Prostate gland (tissue), 2 donors: ENCODE data around the gene SBNO2. TPM values are rescaled to one million over a fixed set of nuclear protein-coding genes. Genes with fewer than 3 reads are reported as not detected.
A peak's percentile ranks its signal among the peaks of the same experiment; 100 is the strongest.

Experiments used
- DNase-seq: peaks from one replicate; pipeline ENCODE4 v3.0.0-alpha.2; 2019; ENCODE audit warnings: low spot score
- H3K27ac ChIP-seq, 2 donors: fragments of 200-600 bp; sonication (generic); 2 replicates each; pipeline ENCODE4 v1.5.1; 2017 to 2019
- H3K27me3 ChIP-seq: fragments of 200-600 bp; sonication (generic); replicated peaks from 2 replicates; pipeline ENCODE4 v1.5.1; 2019; ENCODE audit not compliant: insufficient read depth
- H3K36me3 ChIP-seq, 2 donors: fragments of 200-600 bp; sonication (generic); 1 replicate in 1 of 2; 2 replicates in 1 of 2; pipeline versions ENCODE4 v1.5.1 to v1.8.1; 2017 to 2019
- H3K4me1 ChIP-seq: fragments of 200-600 bp; sonication (generic); replicated peaks from 2 replicates; pipeline ENCODE4 v1.5.1; 2019
- H3K4me3 ChIP-seq, 2 donors: fragments of 200-600 bp; sonication (generic); 2 replicates each; pipeline ENCODE4 v1.5.1; 2017 to 2019
- H3K9me3 ChIP-seq: fragments of 200-600 bp; sonication (generic); 2 replicates; pipeline ENCODE4 v1.5.1; 2017
- CTCF ChIP-seq, 4 experiments: fragments of 200-600 bp in 2 of 4; fragments of 450-650 bp in 2 of 4; sonication (generic) in 2 of 4; IDR thresholded peaks; 1 replicate in 3 of 4; 2 replicates in 1 of 4; pipeline ENCODE4 v1.5.1; 2016 to 2019; ENCODE audit warnings: antibody characterized with exemption in 4 of 4, mild to moderate bottlenecking in 2 of 4, moderate library complexity in 2 of 4
- POLR2A ChIP-seq: fragments of 450-650 bp; IDR thresholded peaks from one replicate; pipeline ENCODE4 v1.6.1; 2016; ENCODE audit warnings: antibody characterized with exemption, mild to moderate bottlenecking
- POLR2AphosphoS5 ChIP-seq: sonication (generic); formaldehyde crosslinking; IDR thresholded peaks from one replicate; pipeline ENCODE4 v1.6.1; 2017; ENCODE audit warnings: antibody characterized with exemption
- WGBS: methylation state at CpG from one replicate; pipeline ENCODE4 v1.1.5; 2018; 5-methylcytosine and 5-hydroxymethylcytosine counted together
- intact Hi-C: fragments of 100-400 bp; cut with DNase I; formaldehyde crosslinking; loops from one replicate; pipeline ENCODE4 v1.14.2; 2022
- total RNA-seq, 2 donors: library from RNA; depleted of rRNA; stranded (reverse); fragments of >200 nt; gene quantifications; one replicate each; pipeline ENCODE4 v1.1.0, GENCODE V29; 2016

Gene SBNO2
- total RNA-seq, 2 donors from 2014 or later, result 32.5 to 79.9 TPM

GRCh38 chr19:1140272-1141027, 33.6 kb downstream of the SBNO2 start:
- 92% methylated on average over 39 of the region's 39 CpGs for WGBS
- no peaks in the 10 kb centered on the region for H3K36me3 ChIP-seq
- DNase-seq, result no peak
- H3K9me3 ChIP-seq, result no peaks in the 10 kb centered on the region
- no peaks in the 10 kb centered on the region for H3K27me3 ChIP-seq
- TF ChIP-seq CTCF (IDR thresholded peaks at IDR 0.05) (no peak), POLR2A (no peak), POLR2AphosphoS5 (no peak)
- intact Hi-C loops, result no loop called here
- no peak overlapping the region for H3K27ac ChIP-seq
- no peaks in the 10 kb centered on the region for H3K4me1 ChIP-seq
- no peak overlapping the region for H3K4me3 ChIP-seq

DNA sequence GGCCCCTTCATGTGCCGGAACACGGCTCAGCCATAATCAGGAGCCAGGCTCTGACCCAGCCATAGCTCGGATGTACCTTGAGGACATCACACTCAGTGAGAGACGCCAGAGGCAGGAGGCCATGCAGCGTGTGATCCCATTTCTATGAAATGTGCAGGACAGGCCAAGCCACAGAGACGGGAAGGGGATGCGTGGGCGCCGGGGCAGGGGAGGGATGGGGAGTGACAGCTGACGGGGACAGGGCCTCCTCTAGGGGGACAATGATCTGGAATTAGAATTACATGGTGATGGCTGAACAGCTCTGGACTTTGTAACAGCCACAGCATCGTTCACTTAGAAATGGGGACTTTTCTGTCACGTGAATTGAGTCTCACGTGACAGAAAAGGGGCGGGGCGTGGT, 34.9 kb downstream of the SBNO2 start:
- Histone ChIP-seq H3K4me1 (no peaks in the 10 kb centered on the region), H3K4me3 (no peak overlapping the region), H3K27me3 (no peaks in the 10 kb centered on the region), H3K36me3 (no peaks in the 10 kb centered on the region), H3K9me3 (no peaks in the 10 kb centered on the region), H3K27ac (no peak overlapping the region)
- 91% methylated on average over 15 of the region's 15 CpGs for WGBS
- intact Hi-C loops, result no loop called here
- no peak for DNase-seq
- TF ChIP-seq POLR2A, result no peak
- TF ChIP-seq POLR2AphosphoS5, result no peak
- no peak for TF ChIP-seq CTCF (IDR thresholded peaks at IDR 0.05)

DNA sequence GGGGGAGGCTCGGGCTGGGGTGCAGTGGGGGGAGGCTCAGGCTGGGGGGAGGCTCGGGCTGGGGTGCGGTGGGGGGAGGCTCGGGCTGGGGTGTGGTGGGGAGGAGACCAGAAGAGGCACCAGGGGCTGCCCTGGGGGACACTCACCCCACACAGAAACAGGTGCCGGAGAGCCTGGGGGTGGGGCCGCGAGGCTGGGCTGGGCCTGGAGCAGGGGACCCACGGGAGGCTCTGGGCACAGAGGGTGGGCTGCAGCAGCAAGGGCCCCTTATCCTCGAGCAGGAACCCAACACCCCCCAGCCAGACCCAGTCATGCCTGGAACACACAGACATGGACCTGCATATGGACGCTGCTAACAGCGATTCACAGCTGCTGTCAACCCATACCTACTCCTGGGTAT, 35.9 kb downstream of the SBNO2 start:
- H3K36me3 ChIP-seq, result no peaks in the 10 kb centered on the region
- peaks cover 2% of the 10 kb centered on the region for H3K4me1 ChIP-seq
- TF ChIP-seq POLR2A, result no peak
- TF ChIP-seq CTCF (IDR thresholded peaks at IDR 0.05), result no peak
- no peak for TF ChIP-seq POLR2AphosphoS5
- intact Hi-C loops, result no loop called here
- 74% methylated on average over 9 of the region's 11 CpGs for WGBS
- H3K27me3 ChIP-seq, result no peaks in the 10 kb centered on the region
- H3K27ac ChIP-seq, result no peak overlapping the region
- DNase-seq, result no peak
- H3K4me3 ChIP-seq, result no peak overlapping the region
- no peaks in the 10 kb centered on the region for H3K9me3 ChIP-seq

GRCh38 chr19:1136621-1137317, 37.3 kb downstream of the SBNO2 start:
- no peaks in the 10 kb centered on the region for H3K27me3 ChIP-seq
- H3K9me3 ChIP-seq, result no peaks in the 10 kb centered on the region
- DNase-seq, result no peak
- peaks cover 11% of the 10 kb centered on the region for H3K4me1 ChIP-seq
- WGBS, result 67% methylated on average over 19 of the region's 25 CpGs
- intact Hi-C loops, result no loop called here
- H3K36me3 ChIP-seq, result no peaks in the 10 kb centered on the region
- H3K4me3 ChIP-seq, result no peak overlapping the region
- H3K27ac ChIP-seq, result peak overlapping the region in 1 of 2 donors; percentile 12
- TF ChIP-seq POLR2AphosphoS5 (no peak), POLR2A (no peak), CTCF (IDR thresholded peaks at IDR 0.05) (no peak)

- no peaks in the 10 kb centered on the region for H3K27me3 ChIP-seq
- no peak overlapping the region for H3K4me3 ChIP-seq
- WGBS, result 51% methylated on average over 4 of the region's 12 CpGs
- peak overlapping the region in 1 of 2 donors; percentile 12 for H3K27ac ChIP-seq
- no peak for DNase-seq
- TF ChIP-seq POLR2A (peak; percentile 66), POLR2AphosphoS5 (no peak), CTCF (IDR thresholded peaks at IDR 0.05) (no peak)
- intact Hi-C loops, result no loop called here
- no peaks in the 10 kb centered on the region for H3K36me3 ChIP-seq
- no peaks in the 10 kb centered on the region for H3K9me3 ChIP-seq
- peaks cover 15% of the 10 kb centered on the region for H3K4me1 ChIP-seq
Measured at GRCh38 chr19:1136201-1136600, 37.9 kb downstream of the SBNO2 start.
